Loucy (cell line): ENCODE results near the gene CGAS.

Experiments used
- EZH2phosphoT487 ChIP-seq: fragments of 200-600 bp; IDR thresholded peaks from 2 replicates; pipeline ENCODE4 v1.6.1; 2018; ENCODE audit warnings: antibody characterized with exemption, mild to moderate bottlenecking, moderate library complexity, borderline replicate concordance
- TF ChIP-seq, protein P1 (sequence below): fragments of 200-600 bp; sonication (generic); conservative IDR thresholded peaks from 2 replicates; pipeline ENCODE4 v1.5.1; 2014; ENCODE audit warnings: mild to moderate bottlenecking, antibody characterized with exemption, low read length

DNA sequence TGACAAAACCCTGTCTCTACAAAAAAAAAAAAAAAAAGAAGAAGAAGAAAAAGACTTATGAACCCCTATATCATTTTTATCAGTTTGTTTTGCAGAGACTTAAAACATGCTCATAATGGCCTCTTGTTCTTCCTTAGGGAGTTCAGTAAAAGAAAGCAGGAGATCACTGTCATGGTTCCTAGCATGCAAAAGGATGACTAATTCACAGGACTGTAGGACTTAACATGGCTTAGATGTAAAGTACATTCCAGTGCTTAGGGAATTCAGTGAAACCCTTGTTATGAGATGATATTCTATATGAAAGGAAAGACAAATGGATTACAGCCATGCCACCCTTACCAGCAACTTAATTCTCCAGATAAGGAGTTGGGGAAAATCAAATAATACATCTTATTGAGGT lies 39.3 kb upstream of the CGAS start:
- TF ChIP-seq, protein P1, sequence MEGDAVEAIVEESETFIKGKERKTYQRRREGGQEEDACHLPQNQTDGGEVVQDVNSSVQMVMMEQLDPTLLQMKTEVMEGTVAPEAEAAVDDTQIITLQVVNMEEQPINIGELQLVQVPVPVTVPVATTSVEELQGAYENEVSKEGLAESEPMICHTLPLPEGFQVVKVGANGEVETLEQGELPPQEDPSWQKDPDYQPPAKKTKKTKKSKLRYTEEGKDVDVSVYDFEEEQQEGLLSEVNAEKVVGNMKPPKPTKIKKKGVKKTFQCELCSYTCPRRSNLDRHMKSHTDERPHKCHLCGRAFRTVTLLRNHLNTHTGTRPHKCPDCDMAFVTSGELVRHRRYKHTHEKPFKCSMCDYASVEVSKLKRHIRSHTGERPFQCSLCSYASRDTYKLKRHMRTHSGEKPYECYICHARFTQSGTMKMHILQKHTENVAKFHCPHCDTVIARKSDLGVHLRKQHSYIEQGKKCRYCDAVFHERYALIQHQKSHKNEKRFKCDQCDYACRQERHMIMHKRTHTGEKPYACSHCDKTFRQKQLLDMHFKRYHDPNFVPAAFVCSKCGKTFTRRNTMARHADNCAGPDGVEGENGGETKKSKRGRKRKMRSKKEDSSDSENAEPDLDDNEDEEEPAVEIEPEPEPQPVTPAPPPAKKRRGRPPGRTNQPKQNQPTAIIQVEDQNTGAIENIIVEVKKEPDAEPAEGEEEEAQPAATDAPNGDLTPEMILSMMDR, result no peak
- no peak for TF ChIP-seq EZH2phosphoT487
